Gastrocnemius medialis (tissue), 4 donors: ENCODE measurements around the gene SEH1L. TPM values are rescaled to one million over a fixed set of nuclear protein-coding genes. Genes with fewer than 3 reads are reported as not detected.
"Not testable (repeated sequence)": the region's sequence is repeated elsewhere in the genome, so short reads cannot be mapped to it uniquely, and the experiment has no call there.

Experiments
- ATAC-seq, 2 donors: fragments of 150-250 bp; one replicate each; pipeline ENCODE4 v1.9.1; 2016
- DNase-seq, 2 donors: peaks; one replicate each; pipeline ENCODE4 v3.0.0-alpha.2; 2019
- H3K27ac ChIP-seq, 4 donors: fragments of 200-600 bp; sonication (generic); 1 replicate in 1 of 4; 2 replicates in 3 of 4; pipeline ENCODE4 v1.5.1; 2016 to 2018; ENCODE audit warnings: mild to moderate bottlenecking in 2 of 4, moderate library complexity in 1 of 4
- H3K27me3 ChIP-seq, 3 donors: fragments of 200-600 bp; sonication (generic) in 2 of 3; 1 replicate in 1 of 3; 2 replicates in 2 of 3; pipeline versions ENCODE4 v1.5.1 to v1.6.0; 2016 to 2019; ENCODE audit warnings: mild to moderate bottlenecking in 1 of 3, moderate library complexity in 1 of 3
- H3K36me3 ChIP-seq, 2 donors: fragments of 200-600 bp; sonication (generic) in 1 of 2; one replicate each; pipeline ENCODE4 v1.5.1; 2017 to 2018
- H3K4me1 ChIP-seq, 2 donors: fragments of 200-600 bp; sonication (generic) in 1 of 2; one replicate each; pipeline ENCODE4 v1.5.1; 2016 to 2017; ENCODE audit warnings: mild to moderate bottlenecking in 2 of 2
- H3K4me3 ChIP-seq, 4 donors: fragments of 200-600 bp; sonication (generic) in 3 of 4; 1 replicate in 1 of 4; 2 replicates in 3 of 4; pipeline ENCODE4 v1.5.1; 2016 to 2019; ENCODE audit warnings: mild to moderate bottlenecking in 2 of 4
- H3K9me3 ChIP-seq, 3 donors: fragments of 200-600 bp; sonication (generic) in 2 of 3; 1 replicate in 1 of 3; 2 replicates in 2 of 3; pipeline ENCODE4 v1.5.1; 2016 to 2019
- CTCF ChIP-seq, 5 experiments: fragments of 450-650 bp in 3 of 5; fragments of 200-600 bp in 2 of 5; sonication (generic) in 2 of 5; IDR thresholded peaks in 4 of 5; conservative IDR thresholded peaks in 1 of 5; 1 replicate in 4 of 5; 2 replicates in 1 of 5; pipeline ENCODE4 v1.5.1; 2016 to 2019; ENCODE audit warnings: antibody characterized with exemption in 5 of 5, mild to moderate bottlenecking in 3 of 5, moderate library complexity in 3 of 5
- POLR2A ChIP-seq, 2 donors: fragments of 450-650 bp; IDR thresholded peaks; one replicate each; pipeline ENCODE4 v1.6.1; 2017; ENCODE audit warnings: antibody characterized with exemption in 2 of 2, mild to moderate bottlenecking in 2 of 2, moderate library complexity in 2 of 2
- in situ Hi-C, 4 donors: fragments of 200-750 bp; cut with MboI; loops; one replicate each; pipeline versions ENCODE4 v1.15.0 to v1.8.0; 2017; ENCODE audit warnings: low sequenced_read_pairs in 4 of 4
- intact Hi-C: fragments of 100-400 bp; cut with DNase I; formaldehyde crosslinking; loops from one replicate; pipeline ENCODE4 v1.15.1; 2023; ENCODE audit warnings: low total_unique reads
- total RNA-seq, 4 donors: library from RNA; depleted of rRNA; stranded (reverse); fragments of >200 nt; gene quantifications; one replicate each; pipeline versions ENCODE4 v1.1.0 to v1.2.3, GENCODE V29; 2016

SEH1L gene, protein sequence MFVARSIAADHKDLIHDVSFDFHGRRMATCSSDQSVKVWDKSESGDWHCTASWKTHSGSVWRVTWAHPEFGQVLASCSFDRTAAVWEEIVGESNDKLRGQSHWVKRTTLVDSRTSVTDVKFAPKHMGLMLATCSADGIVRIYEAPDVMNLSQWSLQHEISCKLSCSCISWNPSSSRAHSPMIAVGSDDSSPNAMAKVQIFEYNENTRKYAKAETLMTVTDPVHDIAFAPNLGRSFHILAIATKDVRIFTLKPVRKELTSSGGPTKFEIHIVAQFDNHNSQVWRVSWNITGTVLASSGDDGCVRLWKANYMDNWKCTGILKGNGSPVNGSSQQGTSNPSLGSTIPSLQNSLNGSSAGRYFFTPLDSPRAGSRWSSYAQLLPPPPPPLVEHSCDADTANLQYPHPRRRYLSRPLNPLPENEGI
- 10 to 100 TPM; 19.8 to 29.9 (median 28.2) TPM for total RNA-seq

DNA sequence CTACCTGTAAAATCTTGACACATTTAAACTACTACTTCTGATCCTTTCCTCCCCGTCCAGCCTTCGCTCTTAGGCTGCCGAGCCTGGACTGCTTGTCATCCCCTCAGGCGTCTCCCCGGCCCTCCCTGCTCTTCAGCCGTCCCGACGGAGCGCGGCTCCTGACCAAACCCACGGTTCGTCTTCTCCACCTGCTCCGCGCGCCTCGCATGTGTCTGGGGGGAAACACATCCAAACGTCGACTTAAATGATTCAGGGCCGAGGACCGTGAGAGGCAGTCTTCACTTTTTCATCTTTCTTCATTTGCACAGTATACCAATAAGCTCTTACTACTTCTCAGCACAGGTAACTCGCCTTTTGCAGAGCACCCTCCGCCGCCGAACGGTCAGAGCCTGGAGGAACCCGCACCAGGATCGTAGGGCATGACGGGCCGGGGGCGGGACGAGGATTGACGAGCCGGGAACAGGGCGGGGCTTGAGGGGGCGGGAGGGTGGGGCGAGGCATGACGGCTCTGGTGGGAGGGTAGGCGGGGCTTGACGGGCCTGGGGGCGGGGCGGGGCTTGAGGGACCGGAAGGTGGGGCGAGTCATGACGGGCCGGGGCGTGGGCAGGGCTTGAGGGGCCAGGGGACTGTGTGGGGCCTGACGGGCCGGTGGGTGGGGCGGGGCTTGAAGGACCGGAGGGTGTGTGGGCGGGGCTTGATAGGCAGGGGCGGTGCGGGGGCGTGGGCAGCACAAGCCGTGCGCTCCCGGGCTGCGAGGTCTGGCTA is at the start of gene SEH1L:
TSS of gene SEH1L (plus strand) at position 727 of the 765 bp plus-strand sequence. CDS start 111 bp downstream, outside the sequence.
- Histone ChIP-seq H3K36me3 (no peaks in the 10 kb centered on the region), H3K27me3 (no peaks in the 10 kb centered on the region), H3K4me3 (peak within 1 kb of the TSS; percentile 80 to 97 (median 92)), H3K27ac (peak within 1 kb of the TSS; percentile 96 to 100 (median 99)), H3K9me3 (no peaks in the 10 kb centered on the region), H3K4me1 (peaks cover 17 to 19% of the 10 kb centered on the region in 2 donors)
- ATAC-seq (peak; percentile 84 to 89), DNase-seq (peak; percentile 99 to 100)
- in situ Hi-C loops (loop anchor here (10.0 to 25.0 kb wide), 4 partner anchors 63 to 573 kb away; partner anchors contain the start of genes AFG3L2 (in 3 of the 4) and PTPN2 (in 1 of the 4)), intact Hi-C loops (loop anchor here (1.0 to 10.0 kb wide), 8 partner anchors 44 to 1095 kb away; partner anchors contain the start of genes AFG3L2, CEP192, CEP76 and CHMP1B)
- TF ChIP-seq CTCF (IDR thresholded peaks at IDR 0.05 in 4 of 5, conservative IDR thresholded peaks at IDR 0.05 in 1 of 5): no peak
- no peak for TF ChIP-seq POLR2A (IDR thresholded peaks at IDR 0.05)

- in situ Hi-C loops: loop anchor here in 1 of 4 donors (25.0 kb wide), 1 partner anchor 111 kb away; no protein-coding TSS in a partner anchor
- DNase-seq, H3K36me3 ChIP-seq, intact Hi-C loops, H3K4me3 ChIP-seq, ATAC-seq, H3K4me1 ChIP-seq, H3K27me3 ChIP-seq, H3K27ac ChIP-seq, H3K9me3 ChIP-seq: not testable (repeated sequence)
These were observed 46.6 kb upstream of the SEH1L start for GRCh38 chr18:12901208-12901607.

DNA sequence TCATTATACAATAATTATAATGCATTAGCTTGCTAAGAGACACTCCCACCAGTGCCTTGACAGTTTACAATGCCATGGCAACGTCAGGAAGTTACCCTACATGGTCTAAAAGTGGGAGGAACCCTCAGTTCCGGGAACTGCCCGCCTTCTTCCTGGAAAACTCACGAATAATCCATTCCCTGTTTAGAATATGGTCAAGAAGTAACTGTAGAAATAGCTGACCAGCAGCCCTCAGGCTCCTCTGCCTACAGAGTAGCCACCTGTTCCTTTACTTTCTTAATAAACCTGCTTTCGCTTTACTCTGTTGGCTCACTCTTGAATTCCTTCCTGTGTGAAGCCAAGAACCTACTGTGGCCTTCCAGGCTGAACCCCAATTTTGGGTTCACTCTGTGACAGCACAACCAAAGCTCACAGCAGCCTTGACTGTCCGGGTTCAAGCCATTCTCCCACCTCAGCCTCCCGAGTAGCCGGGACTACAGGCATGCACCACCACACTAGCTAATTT is 43.7 kb upstream of the SEH1L start:
- intact Hi-C loops: no loop called here
- DNase-seq: no peak
- Histone ChIP-seq H3K27ac (no peak overlapping the region), H3K27me3 (peaks cover 0 to 2% (median 0%) of the 10 kb centered on the region in 3 donors), H3K9me3 (no peaks in the 10 kb centered on the region), H3K36me3 (no peaks in the 10 kb centered on the region), H3K4me1 (no peaks in the 10 kb centered on the region), H3K4me3 (no peak overlapping the region)
- no peak for ATAC-seq
- in situ Hi-C loops: loop anchor here in 1 of 4 donors (25.0 kb wide), 1 partner anchor 108 kb away; no protein-coding TSS in a partner anchor
- no peak for TF ChIP-seq POLR2A (IDR thresholded peaks at IDR 0.05)
- no peak for TF ChIP-seq CTCF (IDR thresholded peaks at IDR 0.05 in 4 of 5, conservative IDR thresholded peaks at IDR 0.05 in 1 of 5)

DNA sequence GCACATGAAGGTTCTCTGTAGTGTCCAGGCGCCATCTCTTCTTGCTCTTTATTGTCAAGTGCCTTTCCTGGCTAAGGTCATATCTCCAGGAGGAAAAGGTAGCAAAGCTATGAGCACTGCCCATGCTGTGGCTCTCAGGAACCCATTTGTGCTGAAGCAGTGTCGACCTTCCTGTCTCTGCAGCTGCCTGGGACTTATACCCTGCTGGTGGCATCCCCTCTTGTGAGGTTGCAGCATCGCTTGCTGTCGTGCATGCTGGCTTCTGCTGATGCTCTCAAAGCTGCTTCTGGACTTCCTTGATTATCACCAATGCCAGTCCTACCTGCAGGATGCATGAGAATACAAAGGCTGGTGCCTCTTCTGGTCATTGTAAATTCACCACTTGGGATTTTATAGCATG is 41.7 kb upstream of the SEH1L start:
- Histone ChIP-seq H3K4me1 (no peaks in the 10 kb centered on the region), H3K27ac (no peak overlapping the region), H3K4me3 (no peak overlapping the region), H3K27me3 (peaks cover 0 to 10% (median 8%) of the 10 kb centered on the region in 3 donors), H3K36me3 (no peaks in the 10 kb centered on the region), H3K9me3 (no peaks in the 10 kb centered on the region)
- in situ Hi-C loops: loop anchor here in 1 of 4 donors (25.0 kb wide), 1 partner anchor 106 kb away; no protein-coding TSS in a partner anchor
- intact Hi-C loops: no loop called here
- ATAC-seq (no peak), DNase-seq (no peak)
- TF ChIP-seq POLR2A (IDR thresholded peaks at IDR 0.05) (no peak), CTCF (IDR thresholded peaks at IDR 0.05 in 4 of 5, conservative IDR thresholded peaks at IDR 0.05 in 1 of 5) (no peak)
